DOHH2 (cell line): Measurements from ENCODE around the gene ATE1.

Source experiments
- EZH2phosphoT487 ChIP-seq: fragments of 200-600 bp; sonication (generic); IDR thresholded peaks from 2 replicates; pipeline ENCODE4 v1.6.1; 2017; ENCODE audit warnings: borderline replicate concordance, mild to moderate bottlenecking, antibody characterized with exemption, low read length, moderate library complexity, mixed read lengths
- TF ChIP-seq, protein P1 (sequence below): fragments of 200-600 bp; sonication (generic); IDR thresholded peaks from one replicate; pipeline ENCODE4 v1.5.1; 2014; ENCODE audit warnings: antibody characterized with exemption, mild to moderate bottlenecking, low read depth, low read length; ENCODE audit not compliant: poor library complexity, severe bottlenecking

DNA sequence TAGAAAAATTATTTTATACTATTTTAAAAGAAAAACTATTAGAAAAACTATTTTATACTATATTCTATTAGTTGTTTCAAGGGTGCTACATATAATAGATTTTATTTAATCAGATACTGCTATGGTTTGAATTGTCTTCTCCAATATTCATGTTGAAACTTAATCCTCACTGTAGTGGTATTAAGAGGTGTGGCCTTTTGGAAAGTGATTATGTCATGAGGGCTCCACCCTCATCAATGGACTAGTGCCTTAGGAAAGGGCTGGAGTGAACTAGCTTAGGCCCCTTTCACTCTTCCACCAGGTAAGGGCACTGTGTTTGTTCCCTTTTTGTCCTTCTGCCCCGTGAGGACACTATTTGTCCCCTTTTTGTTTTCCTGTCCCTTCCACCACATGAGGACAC, 111.6 kb downstream of the ATE1 start:
- TF ChIP-seq, protein P1, sequence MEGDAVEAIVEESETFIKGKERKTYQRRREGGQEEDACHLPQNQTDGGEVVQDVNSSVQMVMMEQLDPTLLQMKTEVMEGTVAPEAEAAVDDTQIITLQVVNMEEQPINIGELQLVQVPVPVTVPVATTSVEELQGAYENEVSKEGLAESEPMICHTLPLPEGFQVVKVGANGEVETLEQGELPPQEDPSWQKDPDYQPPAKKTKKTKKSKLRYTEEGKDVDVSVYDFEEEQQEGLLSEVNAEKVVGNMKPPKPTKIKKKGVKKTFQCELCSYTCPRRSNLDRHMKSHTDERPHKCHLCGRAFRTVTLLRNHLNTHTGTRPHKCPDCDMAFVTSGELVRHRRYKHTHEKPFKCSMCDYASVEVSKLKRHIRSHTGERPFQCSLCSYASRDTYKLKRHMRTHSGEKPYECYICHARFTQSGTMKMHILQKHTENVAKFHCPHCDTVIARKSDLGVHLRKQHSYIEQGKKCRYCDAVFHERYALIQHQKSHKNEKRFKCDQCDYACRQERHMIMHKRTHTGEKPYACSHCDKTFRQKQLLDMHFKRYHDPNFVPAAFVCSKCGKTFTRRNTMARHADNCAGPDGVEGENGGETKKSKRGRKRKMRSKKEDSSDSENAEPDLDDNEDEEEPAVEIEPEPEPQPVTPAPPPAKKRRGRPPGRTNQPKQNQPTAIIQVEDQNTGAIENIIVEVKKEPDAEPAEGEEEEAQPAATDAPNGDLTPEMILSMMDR = no peak
- no peak for TF ChIP-seq EZH2phosphoT487
